Subcutaneous adipose tissue (tissue), 4 donors: Measurements from ENCODE around the gene NFIX. TPM values are rescaled to one million over a fixed set of nuclear protein-coding genes. Genes with fewer than 3 reads are reported as not detected.

Source experiments
- CTCF ChIP-seq: fragments of 450-650 bp; IDR thresholded peaks from one replicate; pipeline ENCODE4 v1.5.1; 2016; ENCODE audit warnings: low read depth, mild to moderate bottlenecking, control low read depth, antibody characterized with exemption, moderate library complexity
- total RNA-seq, 4 donors: library from RNA; depleted of rRNA; stranded (reverse); fragments of >200 nt; gene quantifications; one replicate each; pipeline ENCODE4 v1.1.0, GENCODE V29; 2016

Gene NFIX
- total RNA-seq, 4 donors from 2014 or later = 32.8 to 102 (median 47.0) TPM

- no peak for TF ChIP-seq CTCF
These were observed 128.0 kb downstream of the NFIX start for GRCh38 chr19:13122980-13123957.

GRCh38 chr19:13127051-13127450 is 131.8 kb downstream of the NFIX start:
- TF ChIP-seq CTCF = no peak

- TF ChIP-seq CTCF = no peak
These were observed 132.7 kb downstream of the NFIX start for GRCh38 chr19:13127811-13128575.

- TF ChIP-seq CTCF = no peak
These were observed 133.3 kb downstream of the NFIX start for GRCh38 chr19:13128583-13128982.

GRCh38 chr19:13129384-13129783 is 134.1 kb downstream of the NFIX start:
- TF ChIP-seq CTCF = no peak

GRCh38 chr19:13130886-13131490 is 135.7 kb downstream of the NFIX start:
- TF ChIP-seq CTCF = no peak
